A549 (cell line): ENCODE results near the gene ZNF280B.

Experiments used
- CEBPB ChIP-seq, 2 experiments: fragments of >200 bp in 1 of 2; sonication (Bioruptor Twin) in 1 of 2; formaldehyde crosslinking in 1 of 2; IDR thresholded peaks; 2 replicates each; pipeline ENCODE4 v1.6.1; 2012 to 2016
- CHD4 ChIP-seq: fragments of 200-600 bp; sonication (generic); IDR thresholded peaks from 2 replicates; pipeline ENCODE4 v1.6.1; 2016; ENCODE audit warnings: antibody characterized with exemption, mild to moderate bottlenecking, borderline replicate concordance
- HOXA7 ChIP-seq: fragments of 250-450 bp; sonication (Bioruptor Pico); IDR thresholded peaks from 2 replicates; pipeline ENCODE4 v1.5.0; 2020; ENCODE audit warnings: mild to moderate bottlenecking, moderate library complexity
- POLR2AphosphoS2 ChIP-seq: conservative IDR thresholded peaks from 2 replicates; pipeline ENCODE4 v1.6.1; 2012; ENCODE audit warnings: low read length, improper control_type of control experiment, inconsistent platforms
- RCOR1 ChIP-seq: fragments of 150-350 bp; IDR thresholded peaks from 2 replicates; pipeline ENCODE4 v1.6.1; 2014; ENCODE audit warnings: antibody characterized with exemption, low read length, low read depth
- SREBF2 ChIP-seq: fragments of 450-650 bp; IDR thresholded peaks from 2 replicates; pipeline ENCODE4 v1.6.1; 2014; ENCODE audit warnings: mild to moderate bottlenecking, moderate library complexity
- TF ChIP-seq, protein P1 (sequence below): fragments of >200 bp; sonication (Bioruptor Twin); formaldehyde crosslinking; IDR thresholded peaks from 3 replicates; pipeline ENCODE4 v1.5.1; 2016
- TF ChIP-seq, protein P2 (sequence below): fragments of 150-350 bp; IDR thresholded peaks from 2 replicates; pipeline ENCODE4 v1.6.1; 2014; ENCODE audit warnings: low read depth, mild to moderate bottlenecking, low read length
- TF ChIP-seq, protein P3 (sequence below): fragments of 200-600 bp; sonication (generic); IDR thresholded peaks from 2 replicates; pipeline ENCODE4 v1.6.1; 2016; ENCODE audit warnings: antibody characterized with exemption, mild to moderate bottlenecking, moderate library complexity

DNA sequence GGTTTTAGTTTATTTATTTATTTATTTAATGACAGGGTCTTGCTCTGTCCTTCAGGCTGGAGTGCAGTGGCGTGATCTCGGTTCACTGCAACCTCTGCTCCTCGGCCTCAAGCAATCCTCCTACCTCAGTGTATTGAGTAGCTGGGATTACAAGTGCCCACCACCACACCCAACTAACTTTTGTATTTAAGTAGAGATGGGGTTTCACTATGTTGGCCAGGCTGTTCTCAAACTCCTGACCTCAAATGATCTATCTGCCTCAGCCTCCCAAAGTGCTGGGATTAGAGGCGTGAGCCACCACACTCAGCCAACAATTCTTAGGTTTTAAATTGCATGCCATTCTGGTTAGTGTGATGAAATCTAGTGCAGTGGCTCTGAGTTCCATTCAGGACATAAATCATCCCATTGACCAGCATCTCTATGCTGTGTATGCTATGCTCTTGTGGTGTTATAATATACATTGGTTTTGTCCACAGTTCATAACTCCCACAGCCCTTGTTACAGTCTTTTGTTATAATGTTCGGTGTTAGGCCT, 28.5 kb downstream of the ZNF280B start:
- TF ChIP-seq CHD4 (no peak), SREBF2 (no peak), RCOR1 (no peak), POLR2AphosphoS2 (no peak), HOXA7 (CRISPR knock-in tag) (no peak), CEBPB (IDR thresholded peaks at IDR 0.05) (no peak)
- TF ChIP-seq, protein P1, sequence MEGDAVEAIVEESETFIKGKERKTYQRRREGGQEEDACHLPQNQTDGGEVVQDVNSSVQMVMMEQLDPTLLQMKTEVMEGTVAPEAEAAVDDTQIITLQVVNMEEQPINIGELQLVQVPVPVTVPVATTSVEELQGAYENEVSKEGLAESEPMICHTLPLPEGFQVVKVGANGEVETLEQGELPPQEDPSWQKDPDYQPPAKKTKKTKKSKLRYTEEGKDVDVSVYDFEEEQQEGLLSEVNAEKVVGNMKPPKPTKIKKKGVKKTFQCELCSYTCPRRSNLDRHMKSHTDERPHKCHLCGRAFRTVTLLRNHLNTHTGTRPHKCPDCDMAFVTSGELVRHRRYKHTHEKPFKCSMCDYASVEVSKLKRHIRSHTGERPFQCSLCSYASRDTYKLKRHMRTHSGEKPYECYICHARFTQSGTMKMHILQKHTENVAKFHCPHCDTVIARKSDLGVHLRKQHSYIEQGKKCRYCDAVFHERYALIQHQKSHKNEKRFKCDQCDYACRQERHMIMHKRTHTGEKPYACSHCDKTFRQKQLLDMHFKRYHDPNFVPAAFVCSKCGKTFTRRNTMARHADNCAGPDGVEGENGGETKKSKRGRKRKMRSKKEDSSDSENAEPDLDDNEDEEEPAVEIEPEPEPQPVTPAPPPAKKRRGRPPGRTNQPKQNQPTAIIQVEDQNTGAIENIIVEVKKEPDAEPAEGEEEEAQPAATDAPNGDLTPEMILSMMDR, result no peak
- TF ChIP-seq, protein P2, sequence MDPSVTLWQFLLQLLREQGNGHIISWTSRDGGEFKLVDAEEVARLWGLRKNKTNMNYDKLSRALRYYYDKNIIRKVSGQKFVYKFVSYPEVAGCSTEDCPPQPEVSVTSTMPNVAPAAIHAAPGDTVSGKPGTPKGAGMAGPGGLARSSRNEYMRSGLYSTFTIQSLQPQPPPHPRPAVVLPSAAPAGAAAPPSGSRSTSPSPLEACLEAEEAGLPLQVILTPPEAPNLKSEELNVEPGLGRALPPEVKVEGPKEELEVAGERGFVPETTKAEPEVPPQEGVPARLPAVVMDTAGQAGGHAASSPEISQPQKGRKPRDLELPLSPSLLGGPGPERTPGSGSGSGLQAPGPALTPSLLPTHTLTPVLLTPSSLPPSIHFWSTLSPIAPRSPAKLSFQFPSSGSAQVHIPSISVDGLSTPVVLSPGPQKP, result no peak
- TF ChIP-seq, protein P3, sequence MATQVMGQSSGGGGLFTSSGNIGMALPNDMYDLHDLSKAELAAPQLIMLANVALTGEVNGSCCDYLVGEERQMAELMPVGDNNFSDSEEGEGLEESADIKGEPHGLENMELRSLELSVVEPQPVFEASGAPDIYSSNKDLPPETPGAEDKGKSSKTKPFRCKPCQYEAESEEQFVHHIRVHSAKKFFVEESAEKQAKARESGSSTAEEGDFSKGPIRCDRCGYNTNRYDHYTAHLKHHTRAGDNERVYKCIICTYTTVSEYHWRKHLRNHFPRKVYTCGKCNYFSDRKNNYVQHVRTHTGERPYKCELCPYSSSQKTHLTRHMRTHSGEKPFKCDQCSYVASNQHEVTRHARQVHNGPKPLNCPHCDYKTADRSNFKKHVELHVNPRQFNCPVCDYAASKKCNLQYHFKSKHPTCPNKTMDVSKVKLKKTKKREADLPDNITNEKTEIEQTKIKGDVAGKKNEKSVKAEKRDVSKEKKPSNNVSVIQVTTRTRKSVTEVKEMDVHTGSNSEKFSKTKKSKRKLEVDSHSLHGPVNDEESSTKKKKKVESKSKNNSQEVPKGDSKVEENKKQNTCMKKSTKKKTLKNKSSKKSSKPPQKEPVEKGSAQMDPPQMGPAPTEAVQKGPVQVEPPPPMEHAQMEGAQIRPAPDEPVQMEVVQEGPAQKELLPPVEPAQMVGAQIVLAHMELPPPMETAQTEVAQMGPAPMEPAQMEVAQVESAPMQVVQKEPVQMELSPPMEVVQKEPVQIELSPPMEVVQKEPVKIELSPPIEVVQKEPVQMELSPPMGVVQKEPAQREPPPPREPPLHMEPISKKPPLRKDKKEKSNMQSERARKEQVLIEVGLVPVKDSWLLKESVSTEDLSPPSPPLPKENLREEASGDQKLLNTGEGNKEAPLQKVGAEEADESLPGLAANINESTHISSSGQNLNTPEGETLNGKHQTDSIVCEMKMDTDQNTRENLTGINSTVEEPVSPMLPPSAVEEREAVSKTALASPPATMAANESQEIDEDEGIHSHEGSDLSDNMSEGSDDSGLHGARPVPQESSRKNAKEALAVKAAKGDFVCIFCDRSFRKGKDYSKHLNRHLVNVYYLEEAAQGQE, result no peak
